ENCODE results near the gene PROM1.

- no peak for TF ChIP-seq POLR2A (IDR thresholded peaks at IDR 0.05)
- TF ChIP-seq CTCF (IDR thresholded peaks at IDR 0.05), result no peak
Observed at GRCh38 chr4:16018061-16018676, 65.7 kb downstream of the PROM1 start.
